K562 (cell line): Measurements from ENCODE around the gene CNOT6. TPM values are rescaled to one million over a fixed set of nuclear protein-coding genes. Genes with fewer than 3 reads are reported as not detected.
A peak's percentile ranks its signal among the peaks of the same experiment; 100 is the strongest.

Source experiments
- ATAC-seq: fragments of 200-7000 bp; cut with Tn5 transposase; 3 replicates; pipeline ENCODE4 v1.9.1; 2020; ENCODE audit warnings: moderate library complexity
- BruUV-seq: library from RNA; stranded (reverse); fragments of 400-500 nt; replicated peaks from 2 replicates; lab custom pipeline; 2021; lab: Mats Ljungman, UMichigan
- CTCF ChIA-PET: fragments of 300-600 bp; formaldehyde crosslinking; extraction: SDS; loops from one replicate; lab custom pipeline; 2021; ENCODE audit warnings: low intra/inter-chr PET ratio; lab: Yijun Ruan, JAX
- POLR2A ChIA-PET: fragments of 300-600, 350-650 bp; sonication (Branson Sonifier 250); formaldehyde crosslinking; extraction: SDS; loops from one replicate; lab custom pipeline; 2021; ENCODE audit warnings: antibody characterized with exemption, inconsistent platforms; lab: Yijun Ruan, JAX
- DNase-seq, 4 experiments: peaks; one replicate each; pipeline versions ENCODE4 v3.0.0 to v3.0.0-alpha.2; 2011 to 2018; ENCODE audit warnings: low spot score in 3 of 4, mixed read lengths in 3 of 4; ENCODE audit errors: extremely low read depth in 1 of 4
- FAIRE-seq: peaks from 2 replicates; lab custom pipeline; 2011; peaks lifted over from hg19 to GRCh38; lab: Jason Lieb, UNC
- H2AFZ ChIP-seq: 2 replicates; pipeline ENCODE4 v1.6.0; 2011; ENCODE audit warnings: low read depth, low read length, control low read depth, inconsistent platforms
- H3K27ac ChIP-seq: fragments of 200-600 bp; 3 replicates; pipeline ENCODE4 v1.8.0; 2011; ENCODE audit warnings: low read depth, mild to moderate bottlenecking, control low read depth, inconsistent platforms, low read length, moderate library complexity, mixed read lengths; ENCODE audit errors: extremely low read depth
- H3K27me3 ChIP-seq, 2 experiments: fragments of 300-600 bp in 1 of 2; 2 replicates in 1 of 2; 3 replicates in 1 of 2; pipeline versions ENCODE4 v1.6.0 to v1.8.0; 2011; ENCODE audit warnings: inconsistent platforms in 2 of 2, low read length in 2 of 2, mild to moderate bottlenecking in 1 of 2, mixed read lengths in 1 of 2, moderate library complexity in 1 of 2; ENCODE audit not compliant: control insufficient read depth in 2 of 2, insufficient read depth in 2 of 2
- H3K36me3 ChIP-seq: fragments of 300-600 bp; 3 replicates; pipeline ENCODE4 v1.8.0; 2011; ENCODE audit warnings: mild to moderate bottlenecking, low read length, inconsistent platforms; ENCODE audit not compliant: control insufficient read depth, insufficient read depth
- H3K4me1 ChIP-seq, 2 experiments: fragments of 200-600 bp in 1 of 2; replicated peaks in 1 of 2; 2 replicates in 1 of 2; 3 replicates in 1 of 2; pipeline versions ENCODE4 v1.5.1 to v1.8.0; 2011; ENCODE audit warnings: inconsistent platforms in 2 of 2, low read length in 2 of 2, mild to moderate bottlenecking in 1 of 2, mixed read lengths in 1 of 2, moderate library complexity in 1 of 2; ENCODE audit not compliant: control insufficient read depth in 2 of 2, insufficient read depth in 2 of 2
- H3K4me2 ChIP-seq: 2 replicates; pipeline ENCODE4 v1.6.1; 2011; ENCODE audit warnings: low read length, control low read depth, inconsistent platforms, mixed read lengths; ENCODE audit not compliant: insufficient read depth
- H3K4me3 ChIP-seq: fragments of 200-600 bp; sonication (generic), shearing (Covaris generic); 2 replicates; pipeline ENCODE4 v1.5.1; 2016; ENCODE audit warnings: control low read depth, inconsistent platforms
- H3K79me2 ChIP-seq: fragments of 200-600 bp; 3 replicates; pipeline ENCODE4 v1.8.0; 2011; ENCODE audit warnings: low read length, inconsistent platforms; ENCODE audit not compliant: control insufficient read depth, insufficient read depth
- H3K9ac ChIP-seq, 2 experiments: 2 replicates each; pipeline versions ENCODE4 v1.6.0 to v1.6.1; 2011; ENCODE audit warnings: low read depth in 2 of 2, low read length in 2 of 2, control low read depth in 1 of 2, inconsistent platforms in 1 of 2, mild to moderate bottlenecking in 1 of 2, mixed read lengths in 1 of 2; ENCODE audit not compliant: insufficient read depth in 1 of 2
- H3K9me1 ChIP-seq: one replicate; pipeline ENCODE4 v1.6.0; 2011; ENCODE audit warnings: inconsistent platforms, mild to moderate bottlenecking, low read length, moderate library complexity; ENCODE audit not compliant: control insufficient read depth, insufficient read depth
- H3K9me3 ChIP-seq: replicated peaks from 2 replicates; pipeline ENCODE4 v1.5.1; 2011; ENCODE audit warnings: low read depth, low read length, inconsistent platforms; ENCODE audit not compliant: control insufficient read depth, insufficient read depth
- H4K20me1 ChIP-seq: replicated peaks from 2 replicates; pipeline ENCODE4 v1.6.1; 2011; ENCODE audit warnings: low read length, inconsistent platforms, mixed read lengths; ENCODE audit not compliant: control insufficient read depth, insufficient read depth
- CBX5 ChIP-seq: IDR thresholded peaks from 2 replicates; pipeline ENCODE4 v1.6.1; 2014; ENCODE audit warnings: low read depth, borderline replicate concordance
- E2F4 ChIP-seq: sonication (generic); formaldehyde crosslinking; IDR thresholded peaks from 2 replicates; pipeline ENCODE4 v1.8.0; 2022; ENCODE audit warnings: mild to moderate bottlenecking, low read depth, missing genetic modification reagents
- HNRNPUL1 ChIP-seq: fragments of 200-400 bp; formaldehyde crosslinking; IDR thresholded peaks from 2 replicates; pipeline ENCODE4 v1.6.1; 2017; ENCODE audit warnings: low read length
- RB1 ChIP-seq: fragments of 450-650 bp; IDR thresholded peaks from 2 replicates; pipeline ENCODE4 v1.6.1; 2017; ENCODE audit warnings: low read depth, mild to moderate bottlenecking
- ZFP91 ChIP-seq: sonication (generic); formaldehyde crosslinking; IDR thresholded peaks from 2 replicates; pipeline ENCODE4 v1.8.0; 2022; ENCODE audit warnings: mild to moderate bottlenecking, missing genetic modification reagents
- ZNF436 ChIP-seq: fragments of 250-450, 450-650 bp; sonication (Bioruptor Pico); formaldehyde crosslinking; IDR thresholded peaks from 2 replicates; pipeline ENCODE4 v1.7.0; 2020; ENCODE audit warnings: mild to moderate bottlenecking
- whole genome bisulfite sequencing: fragments of 100-300 bp; shearing (Covaris generic); methylation state at CpG from one replicate; pipeline ENCODE4 v1.1.6; 2016; ENCODE audit warnings: low coverage, mixed read lengths; ENCODE audit not compliant: insufficient coverage; ENCODE audit errors: missing lambda C conversion rate; 5-methylcytosine and 5-hydroxymethylcytosine counted together
- in situ Hi-C: fragments of 300-500 bp; cut with MboI; formaldehyde crosslinking; loops from 4 replicates; pipeline ENCODE4 v1.15.0; 2018; ENCODE audit warnings: inconsistent platforms, mixed read lengths
- intact Hi-C: fragments of 100-400 bp; cut with micrococcal nuclease; formaldehyde crosslinking; loops from 2 replicates; pipeline ENCODE4 v1.14.2; 2022
- polyA plus RNA-seq, 8 experiments: library from polyadenylated mRNA; depleted of rRNA in 4 of 8; stranded (reverse) in 5 of 8; unstranded in 3 of 8; fragments of >200 nt; fragmentation: Nextera tagmentation in 2 of 8; fragmentation: Illumina TruSeq in 1 of 8; extraction: Ambion mirVana in 2 of 8; extraction: Trizol in 1 of 8; gene quantifications; 2 replicates each; pipeline versions ENCODE4 v1.2.1 to v1.2.3, GENCODE V29; 2011 to 2014; ENCODE audit warnings: inconsistent platforms in 1 of 8, missing spikeins in 1 of 8
- total RNA-seq, 7 experiments: library from RNA; depleted of rRNA in 6 of 7; stranded (reverse); fragments of >200 nt in 6 of 7; fragmentation: Illumina TruSeq in 2 of 7; extraction: Trizol in 2 of 7; gene quantifications; 2 replicates each; pipeline versions ENCODE4 v1.2.1 to v1.2.3, GENCODE V29; 2011 to 2021; ENCODE audit warnings: low replicate concordance in 1 of 7
- TF ChIP-seq, protein P1 (sequence below), 2 experiments: fragments of 450-650 bp; IDR thresholded peaks; 2 replicates each; pipeline ENCODE4 v1.6.1; 2016; ENCODE audit warnings: mild to moderate bottlenecking in 2 of 2, borderline replicate concordance in 1 of 2, low read depth in 1 of 2, moderate library complexity in 1 of 2
- TF ChIP-seq, protein P2 (sequence below): fragments of 450-650 bp; formaldehyde crosslinking; IDR thresholded peaks from 2 replicates; pipeline ENCODE4 v1.4.0; 2022; ENCODE audit warnings: missing genetic modification characterization

The CNOT6 gene
- total and polyA plus RNA-seq, 9 of the 15 experiments (the other 6 are each of a cell fraction or from before 2014, with no cell fraction given): 4.9 to 32.4 (median 14.0) TPM

DNA sequence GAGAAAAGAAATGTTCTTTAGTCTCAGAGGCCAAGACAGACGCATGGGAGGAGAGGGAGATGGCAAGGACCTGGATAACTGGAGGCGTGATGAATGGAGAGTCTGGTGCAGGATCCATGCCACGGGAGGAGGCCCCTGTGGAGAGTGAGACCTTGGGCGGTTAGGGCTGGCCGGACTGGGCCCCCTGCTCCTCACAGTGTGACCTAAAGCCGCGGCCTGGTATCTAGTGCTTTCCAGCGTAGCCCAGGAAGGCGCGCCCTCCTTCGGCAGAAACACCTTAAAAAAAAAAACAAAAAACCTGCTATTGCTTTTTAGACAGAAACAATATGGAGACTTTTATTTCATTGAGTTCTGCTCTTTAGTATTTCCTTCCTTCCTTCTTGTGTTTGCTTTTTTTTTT, 64.1 kb downstream of the CNOT6 start (continued):
- TF ChIP-seq RB1 (0 out of 2 replicates have a peak, but pooled peaks have one; percentile 30), ZFP91 (CRISPR knock-in tag) (no peak)

- WGBS: 75% methylated on average over 3 of the region's 3 CpGs
- CTCF ChIA-PET: interaction anchor here (0.6 kb wide), 1 partner anchor 10 kb away, joined by 4 read pairs; no protein-coding TSS in a partner anchor
- intact Hi-C loops (no loop called here), in situ Hi-C loops (no loop called here)
- no peaks in the 10 kb centered on the region for H4K20me1 ChIP-seq
- peaks cover 51% of the 10 kb centered on the region for H3K79me2 ChIP-seq
- no TSS peak for BruUV-seq
- H3K9me3 ChIP-seq: no peaks in the 10 kb centered on the region
- H3K9me1 ChIP-seq: peaks cover 3% of the 10 kb centered on the region
- POLR2A ChIA-PET: no interaction called here
- DNase-seq (no peak), FAIRE-seq (no peak), ATAC-seq (no peak)
- H3K4me2 ChIP-seq: no peak overlapping the region
- no peak overlapping the region for H3K27ac ChIP-seq
- H3K9ac ChIP-seq: no peak overlapping the region; a peak in 1 of 4 replicates
- H2AFZ ChIP-seq: no peak overlapping the region
- H3K27me3 ChIP-seq: no peaks in the 10 kb centered on the region
- H3K36me3 ChIP-seq: peaks cover 62% of the 10 kb centered on the region
- peaks cover 12 to 17% of the 10 kb centered on the region in 2 experiments; a peak in 4 of 5 replicates for H3K4me1 ChIP-seq
- H3K4me3 ChIP-seq: no peak overlapping the region
- TF ChIP-seq, protein P1, sequence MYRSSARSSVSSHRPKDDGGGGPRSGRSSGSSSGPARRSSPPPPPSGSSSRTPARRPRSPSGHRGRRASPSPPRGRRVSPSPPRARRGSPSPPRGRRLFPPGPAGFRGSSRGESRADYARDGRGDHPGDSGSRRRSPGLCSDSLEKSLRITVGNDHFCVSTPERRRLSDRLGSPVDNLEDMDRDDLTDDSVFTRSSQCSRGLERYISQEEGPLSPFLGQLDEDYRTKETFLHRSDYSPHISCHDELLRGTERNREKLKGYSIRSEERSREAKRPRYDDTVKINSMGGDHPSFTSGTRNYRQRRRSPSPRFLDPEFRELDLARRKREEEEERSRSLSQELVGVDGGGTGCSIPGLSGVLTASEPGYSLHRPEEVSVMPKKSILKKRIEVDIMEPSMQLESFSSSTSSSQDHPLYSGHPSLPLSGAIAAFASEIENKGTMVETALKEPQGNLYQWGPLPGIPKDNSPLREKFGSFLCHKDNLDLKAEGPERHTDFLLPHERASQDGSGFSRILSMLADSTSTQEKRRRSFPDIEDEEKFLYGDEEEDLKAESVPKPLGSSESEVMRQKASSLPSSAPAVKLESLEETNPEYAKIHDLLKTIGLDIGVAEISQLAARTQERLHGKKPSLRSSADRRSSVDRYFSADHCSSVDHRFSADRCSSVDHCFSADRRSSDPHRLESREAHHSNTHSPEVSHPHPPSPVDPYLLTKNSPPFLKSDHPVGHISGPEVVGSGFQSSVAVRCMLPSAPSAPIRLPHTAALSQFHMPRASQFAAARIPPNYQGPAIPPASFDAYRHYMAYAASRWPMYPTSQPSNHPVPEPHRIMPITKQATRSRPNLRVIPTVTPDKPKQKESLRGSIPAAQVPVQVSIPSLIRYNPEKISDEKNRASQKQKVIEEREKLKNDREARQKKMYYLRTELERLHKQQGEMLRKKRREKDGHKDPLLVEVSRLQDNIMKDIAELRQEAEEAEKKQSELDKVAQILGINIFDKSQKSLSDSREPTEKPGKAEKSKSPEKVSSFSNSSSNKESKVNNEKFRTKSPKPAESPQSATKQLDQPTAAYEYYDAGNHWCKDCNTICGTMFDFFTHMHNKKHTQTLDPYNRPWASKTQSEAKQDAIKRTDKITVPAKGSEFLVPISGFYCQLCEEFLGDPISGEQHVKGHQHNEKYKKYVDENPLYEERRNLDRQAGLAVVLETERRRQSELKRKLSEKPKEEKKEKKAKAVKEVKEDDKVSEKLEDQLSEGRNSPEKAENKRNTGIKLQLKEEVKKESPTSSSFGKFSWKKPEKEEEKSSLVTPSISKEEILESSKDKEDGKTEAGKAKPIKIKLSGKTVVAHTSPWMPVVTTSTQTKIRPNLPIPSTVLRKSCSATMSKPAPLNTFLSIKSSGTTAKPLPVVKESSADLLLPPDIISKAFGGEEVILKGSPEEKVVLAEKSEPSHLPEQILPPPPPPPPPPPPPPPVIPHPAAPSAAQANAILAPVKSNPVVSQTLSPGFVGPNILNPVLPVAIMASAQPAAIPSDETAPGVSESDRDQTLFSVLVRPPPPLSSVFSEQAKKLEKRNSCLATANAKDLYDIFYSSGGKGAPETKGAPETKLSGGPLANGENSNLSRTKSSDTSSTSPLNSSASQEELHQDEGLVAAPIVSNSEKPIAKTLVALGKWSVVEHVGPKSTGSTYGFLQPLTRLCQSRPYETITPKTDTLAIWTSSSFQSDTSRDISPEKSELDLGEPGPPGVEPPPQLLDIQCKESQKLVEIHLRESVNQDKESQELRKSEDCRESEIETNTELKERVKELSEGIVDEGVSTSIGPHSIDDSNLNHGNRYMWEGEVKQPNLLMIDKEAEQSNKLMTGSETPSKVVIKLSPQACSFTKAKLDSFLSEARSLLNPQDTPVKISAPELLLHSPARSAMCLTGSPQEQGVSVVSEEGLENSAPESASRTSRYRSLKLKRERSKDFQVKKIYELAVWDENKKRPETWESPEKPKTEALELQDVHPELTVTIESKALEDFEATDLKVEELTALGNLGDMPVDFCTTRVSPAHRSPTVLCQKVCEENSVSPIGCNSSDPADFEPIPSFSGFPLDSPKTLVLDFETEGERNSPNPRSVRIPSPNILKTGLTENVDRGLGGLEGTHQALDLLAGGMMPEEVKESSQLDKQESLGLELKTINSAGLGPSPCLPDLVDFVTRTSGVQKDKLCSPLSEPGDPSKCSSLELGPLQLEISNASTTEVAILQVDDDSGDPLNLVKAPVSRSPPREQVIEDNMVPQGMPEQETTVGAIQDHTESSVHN (IDR thresholded peaks at IDR 0.05; ENCODE audit: borderline replicate concordance in 1 of 2, low read depth in 1 of 2): no peak
- TF ChIP-seq ZNF436 (CRISPR knock-in tag) (no peak), HNRNPUL1 (no peak), CBX5 (no peak), E2F4 (CRISPR knock-in tag) (no peak)
- TF ChIP-seq, protein P2, sequence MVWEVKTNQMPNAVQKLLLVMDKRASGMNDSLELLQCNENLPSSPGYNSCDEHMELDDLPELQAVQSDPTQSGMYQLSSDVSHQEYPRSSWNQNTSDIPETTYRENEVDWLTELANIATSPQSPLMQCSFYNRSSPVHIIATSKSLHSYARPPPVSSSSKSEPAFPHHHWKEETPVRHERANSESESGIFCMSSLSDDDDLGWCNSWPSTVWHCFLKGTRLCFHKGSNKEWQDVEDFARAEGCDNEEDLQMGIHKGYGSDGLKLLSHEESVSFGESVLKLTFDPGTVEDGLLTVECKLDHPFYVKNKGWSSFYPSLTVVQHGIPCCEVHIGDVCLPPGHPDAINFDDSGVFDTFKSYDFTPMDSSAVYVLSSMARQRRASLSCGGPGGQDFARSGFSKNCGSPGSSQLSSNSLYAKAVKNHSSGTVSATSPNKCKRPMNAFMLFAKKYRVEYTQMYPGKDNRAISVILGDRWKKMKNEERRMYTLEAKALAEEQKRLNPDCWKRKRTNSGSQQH (CRISPR knock-in tag): no peak
Observed at GRCh38 chr5:180563994-180564393, 69.8 kb downstream of the CNOT6 start.
